ENCODE measurements around the gene MAPKAP1.

MAPKAP1 gene

GRCh38 chr9:125442452-125442851 is 264.6 kb downstream of the MAPKAP1 start:
- no peak for DNase-seq

DNA sequence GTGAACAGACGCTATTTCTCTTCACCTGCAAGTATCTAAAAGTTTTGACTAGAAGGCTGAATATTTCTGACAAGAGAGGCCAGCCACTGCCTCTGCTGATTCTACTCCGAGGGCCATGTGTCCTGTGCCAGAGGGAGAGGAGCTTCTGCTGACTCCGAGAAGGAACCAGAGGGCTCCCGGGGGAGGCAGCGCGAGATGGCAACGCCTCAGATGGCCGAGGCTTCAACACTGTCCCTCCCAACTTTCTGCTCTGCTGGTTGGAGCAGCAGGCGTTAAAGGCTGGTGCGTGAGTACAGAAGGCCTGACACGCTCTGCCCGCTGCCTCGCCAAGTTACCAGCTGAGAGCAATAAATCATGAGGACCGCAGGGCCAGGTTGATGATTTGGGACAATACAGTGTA is 266.6 kb downstream of the MAPKAP1 start:
- DNase-seq: no peak

DNA sequence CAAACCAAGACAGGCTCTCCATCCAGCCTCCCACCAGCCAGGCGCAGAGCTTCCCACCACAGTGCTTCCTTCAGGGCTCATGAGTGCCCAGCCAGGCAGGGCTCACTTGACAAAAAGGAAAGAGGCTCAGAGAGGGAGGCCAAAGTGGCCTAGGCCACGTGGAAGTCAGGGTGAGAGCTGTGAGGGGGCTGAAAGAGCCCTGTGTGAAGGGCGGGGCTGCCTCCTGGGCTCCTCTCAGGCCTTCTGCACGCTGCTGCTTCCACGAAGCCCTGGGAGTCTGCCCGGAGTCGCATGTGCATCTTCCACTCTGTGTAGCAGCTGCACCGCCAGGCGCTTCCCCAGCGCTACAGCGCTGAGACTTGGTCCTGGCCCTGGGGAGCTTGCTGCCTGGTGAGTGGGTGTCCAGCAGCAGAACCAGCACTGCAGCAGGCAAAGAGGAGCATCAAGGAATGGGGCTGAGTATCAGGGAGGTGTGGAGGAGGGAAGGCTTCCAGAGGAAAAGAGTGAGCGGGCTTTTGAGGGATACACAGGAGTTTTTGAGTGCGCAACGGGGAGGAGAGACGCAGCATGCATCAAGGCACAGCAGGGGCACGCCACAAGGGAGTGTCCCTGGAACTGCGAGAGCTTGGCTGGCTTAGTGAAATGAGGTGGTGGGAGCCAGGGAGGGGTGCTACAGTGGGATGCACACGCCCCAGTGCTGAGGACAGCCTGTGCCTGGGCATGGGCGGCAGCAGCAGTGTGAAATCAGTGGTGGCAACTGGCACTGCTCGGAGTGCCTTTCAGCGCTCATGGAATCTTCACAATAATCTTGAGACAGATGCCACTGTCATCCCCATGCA is 267.4 kb downstream of the MAPKAP1 start:
- no peak for DNase-seq

- no peak for DNase-seq
These were observed 268.2 kb downstream of the MAPKAP1 start for GRCh38 chr9:125438506-125439433.

DNA sequence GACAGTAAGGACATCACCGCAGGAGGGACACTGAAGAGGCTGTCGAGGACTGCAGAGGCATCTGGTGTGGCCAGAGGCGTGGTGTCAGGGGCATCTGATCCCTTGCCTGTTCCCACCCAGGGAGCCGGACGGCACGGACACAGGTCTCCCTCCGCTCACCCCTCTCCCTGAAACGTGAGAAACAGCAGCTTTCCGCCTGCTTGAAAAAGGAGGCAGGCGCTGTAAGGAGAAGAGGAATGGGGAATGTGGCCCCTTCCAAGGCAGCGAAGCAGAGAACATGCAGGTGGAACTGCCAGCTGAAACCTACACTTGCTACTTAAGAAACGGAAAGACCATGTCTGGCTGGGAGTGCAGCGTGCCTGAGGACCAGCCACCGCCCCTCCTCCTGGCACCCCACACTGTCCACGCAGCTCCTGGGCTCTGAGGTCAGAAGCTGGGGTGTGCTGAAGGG is 269.2 kb downstream of the MAPKAP1 start:
- no peak for DNase-seq

GRCh38 chr9:125436613-125437443 is 270.2 kb downstream of the MAPKAP1 start:
- no peak for DNase-seq

DNA sequence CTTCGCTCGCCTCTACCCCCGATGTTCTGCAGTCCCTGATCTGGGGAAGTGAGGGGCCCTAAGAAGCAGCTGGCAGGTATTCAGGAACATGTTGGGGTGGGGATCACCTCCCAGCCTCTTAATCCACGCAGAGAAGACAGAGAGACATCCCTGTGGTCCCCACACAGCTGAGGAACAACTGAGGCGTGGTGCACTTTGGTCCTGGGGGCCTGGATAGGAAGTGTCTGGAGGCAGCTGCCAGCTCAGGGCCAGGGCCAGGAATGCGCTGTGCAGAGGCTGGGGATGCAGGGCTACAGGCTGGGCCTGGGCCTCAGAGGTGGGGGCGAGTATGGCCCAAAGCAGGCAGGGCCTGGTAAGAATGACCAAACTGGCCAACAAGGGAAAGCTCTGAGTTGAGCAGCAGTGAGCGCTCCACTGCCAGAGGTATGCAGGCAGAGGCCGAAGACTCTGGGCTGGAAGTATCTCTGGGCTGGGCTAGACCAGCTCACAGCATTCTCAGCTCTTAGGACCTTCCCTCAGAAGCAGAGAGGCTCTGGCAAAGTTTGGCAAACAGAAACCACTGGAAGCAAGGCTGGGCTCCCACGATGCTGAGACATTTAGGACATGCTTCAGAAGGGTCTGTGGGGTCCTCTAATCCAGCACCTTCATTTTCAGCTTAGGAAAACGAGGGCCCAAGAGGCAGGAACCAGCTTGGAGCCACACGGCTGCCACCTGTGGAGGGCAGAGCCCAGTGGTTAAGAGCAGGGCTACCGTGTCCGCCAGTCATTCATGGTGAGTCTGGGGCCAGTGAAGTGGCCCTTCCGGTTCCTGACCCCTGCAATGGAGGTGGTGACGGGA is 271.0 kb downstream of the MAPKAP1 start:
- DNase-seq: no peak

DNA sequence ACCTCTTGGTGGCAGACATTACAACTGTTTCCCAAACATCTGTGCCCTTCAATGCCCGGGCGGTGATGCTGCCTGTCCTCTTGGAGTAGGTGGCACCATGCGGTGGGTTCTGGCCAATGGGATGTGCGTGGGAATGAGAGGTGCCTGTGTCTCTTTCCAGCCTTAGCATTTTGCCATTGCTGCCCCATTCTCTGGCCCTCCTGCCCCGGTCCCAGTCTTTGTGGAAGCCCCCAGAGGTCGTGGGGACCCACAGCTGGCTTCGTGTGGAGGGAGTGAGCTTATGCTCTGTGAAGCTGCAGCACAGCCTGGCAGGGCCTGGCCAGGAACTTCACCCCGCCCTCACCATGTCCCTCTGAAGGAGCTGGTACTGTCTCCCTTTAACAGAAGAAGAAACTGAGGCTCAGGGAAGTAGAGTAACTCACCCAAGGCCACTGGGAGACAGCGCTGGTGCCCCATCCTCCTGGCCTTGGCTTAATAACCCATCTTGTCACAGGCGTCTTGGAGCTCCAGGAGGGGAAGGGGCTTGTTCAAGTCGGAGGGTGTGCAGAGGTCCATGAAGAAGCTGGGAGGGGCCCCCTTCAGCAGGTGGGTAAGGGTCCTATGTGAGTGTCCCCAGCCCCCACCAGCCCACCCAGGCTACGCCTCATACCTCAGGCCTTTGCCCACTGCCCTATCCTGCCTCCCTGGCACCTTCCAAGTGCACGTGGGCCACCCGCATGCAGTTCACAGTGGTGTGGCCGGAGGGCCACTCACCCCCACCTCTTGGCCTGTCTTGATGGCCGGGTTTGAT is 271.8 kb downstream of the MAPKAP1 start:
- no peak for DNase-seq

- no peak for DNase-seq
These were observed 273.5 kb downstream of the MAPKAP1 start for GRCh38 chr9:125433461-125434011.

GRCh38 chr9:125432715-125433385 is 274.2 kb downstream of the MAPKAP1 start:
- DNase-seq: no peak

DNA sequence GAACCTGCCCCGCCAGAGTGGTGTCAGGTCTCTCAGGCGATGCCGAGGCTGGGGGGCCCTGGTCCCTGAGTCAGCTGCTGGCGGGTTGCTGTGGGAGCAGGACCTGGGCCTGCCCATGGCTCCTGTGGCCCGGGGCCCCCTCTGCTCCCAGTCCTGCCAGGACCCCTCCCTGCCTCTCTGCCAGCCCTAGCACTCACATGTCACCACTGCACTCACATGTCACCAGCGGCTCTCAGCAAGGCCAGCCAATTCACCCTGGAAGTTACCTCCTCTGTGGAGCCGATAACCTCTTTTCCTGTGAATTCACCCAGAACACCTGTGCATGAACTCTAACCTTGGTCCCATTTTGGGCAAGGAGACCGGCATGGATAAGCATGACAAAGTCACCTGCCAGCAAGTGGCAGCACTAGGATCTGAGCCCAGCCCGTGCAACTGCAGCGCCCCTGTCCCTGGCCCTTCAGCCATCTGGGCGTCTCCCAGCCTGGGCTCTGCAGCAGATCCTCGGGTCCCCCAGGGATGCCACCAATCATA is 275.2 kb downstream of the MAPKAP1 start:
- DNase-seq: no peak

DNA sequence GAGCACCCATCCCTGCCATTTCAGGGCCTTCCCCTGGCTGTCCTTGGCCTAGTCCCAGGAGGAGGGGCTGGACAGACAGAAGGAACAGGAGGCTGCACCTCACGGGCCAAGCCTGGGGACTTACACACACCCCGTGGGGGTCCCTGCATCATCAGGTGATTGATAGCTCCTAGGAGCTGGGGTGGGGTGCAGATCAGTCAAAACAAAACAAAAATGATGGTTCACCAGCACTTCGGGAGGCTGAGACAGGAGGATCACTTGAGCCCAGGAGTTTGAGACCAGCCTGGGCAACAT is 276.0 kb downstream of the MAPKAP1 start:
- DNase-seq: no peak

DNA sequence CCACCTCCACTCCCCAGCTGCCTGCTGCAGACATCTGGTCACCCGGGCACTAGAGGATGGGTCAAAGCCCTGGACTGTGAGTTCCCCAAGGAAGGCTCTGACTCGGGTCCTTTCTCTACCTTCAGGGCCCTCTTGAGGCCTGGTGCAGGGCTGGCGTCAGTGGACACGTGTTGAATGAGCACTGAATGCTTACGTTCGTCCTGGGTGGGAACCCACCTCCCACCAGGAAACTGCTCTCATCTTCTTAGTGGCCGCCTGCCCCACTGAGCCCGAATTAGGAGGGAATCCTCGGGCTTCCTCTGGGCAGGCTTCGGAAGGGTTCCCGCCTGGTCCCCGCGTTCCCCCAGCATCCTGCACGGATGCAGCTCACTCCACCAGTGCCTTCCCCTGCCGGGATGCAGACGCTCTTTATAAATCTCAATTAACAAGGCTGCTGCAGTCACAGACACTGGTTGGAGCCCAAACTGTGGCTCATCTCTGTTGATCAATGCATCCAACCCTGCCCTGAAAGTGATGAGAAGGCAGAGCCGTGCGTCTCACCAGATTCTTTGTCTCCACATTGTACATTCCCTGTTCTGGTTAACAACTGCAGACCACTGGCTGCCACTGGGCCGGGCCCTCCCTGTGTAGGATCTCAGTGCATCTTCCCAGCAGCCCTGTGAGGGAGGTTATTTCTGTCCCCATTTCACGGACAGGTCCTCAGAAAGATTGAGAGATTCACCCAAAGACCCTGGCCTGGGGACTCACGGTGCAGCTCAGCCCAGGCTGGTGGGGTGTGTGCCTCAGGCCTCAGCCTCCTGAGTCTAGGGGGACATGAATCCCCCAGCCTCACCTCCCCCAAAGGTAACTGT is 276.6 kb downstream of the MAPKAP1 start:
- no peak for DNase-seq

- DNase-seq: no peak
These were observed 277.4 kb downstream of the MAPKAP1 start for GRCh38 chr9:125429476-125430160.

DNA sequence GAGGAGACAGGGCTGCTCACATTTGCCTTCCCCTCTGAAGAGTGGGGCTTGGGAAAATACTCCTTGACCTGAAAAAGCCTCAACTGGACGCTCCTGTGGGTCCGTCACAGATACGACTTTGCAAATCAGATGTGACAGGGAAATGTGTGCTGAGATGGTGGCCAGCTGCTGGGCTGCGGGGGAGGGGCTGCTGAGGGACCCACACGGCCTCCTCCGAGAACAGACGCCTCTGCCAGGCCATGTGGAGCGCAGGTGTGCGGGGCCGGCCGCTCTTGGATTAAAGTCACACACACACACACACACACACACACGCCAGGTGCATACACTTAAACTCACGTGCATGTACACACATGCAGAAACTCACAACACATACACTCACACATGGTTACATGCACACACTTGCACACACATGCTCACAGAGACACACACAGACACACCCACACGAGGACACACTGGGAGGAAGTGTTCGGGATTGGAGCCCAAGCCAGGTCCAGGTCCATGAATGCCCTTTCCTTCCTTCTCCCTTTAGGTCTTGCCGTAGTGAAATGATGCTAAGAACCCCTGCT is 278.0 kb downstream of the MAPKAP1 start:
- no peak for DNase-seq

GRCh38 chr9:125428060-125428901 is 278.7 kb downstream of the MAPKAP1 start:
- DNase-seq: peak; percentile 27

DNA sequence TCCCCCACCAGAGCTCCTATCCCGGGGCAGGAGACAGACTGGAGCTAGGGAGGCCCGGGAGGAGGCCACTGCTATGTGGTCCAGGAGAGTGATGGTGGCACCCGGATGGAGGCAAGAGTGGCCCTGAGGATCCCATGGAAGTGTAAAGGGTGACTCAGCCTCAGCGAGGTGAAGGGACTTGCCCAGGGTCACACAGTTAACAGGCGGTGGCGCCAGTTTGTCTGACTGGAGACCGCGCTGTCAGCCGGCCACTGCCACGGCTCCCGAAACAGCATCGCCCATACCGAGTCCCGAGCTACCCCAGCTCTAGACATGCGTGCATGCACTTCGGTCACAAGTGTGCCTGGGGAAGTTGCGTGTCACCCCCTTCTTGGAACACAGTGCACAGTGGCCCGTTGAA is 279.5 kb downstream of the MAPKAP1 start:
- DNase-seq: no peak

Data from NCI-H146 (cell line).